ENCODE results near the gene GDI2. TPM values are rescaled to one million over a fixed set of nuclear protein-coding genes. Genes with fewer than 3 reads are reported as not detected.

Gene GDI2
- total RNA-seq, 6 experiments from 2014 or later: 248 to 267 (median 259) TPM

DNA sequence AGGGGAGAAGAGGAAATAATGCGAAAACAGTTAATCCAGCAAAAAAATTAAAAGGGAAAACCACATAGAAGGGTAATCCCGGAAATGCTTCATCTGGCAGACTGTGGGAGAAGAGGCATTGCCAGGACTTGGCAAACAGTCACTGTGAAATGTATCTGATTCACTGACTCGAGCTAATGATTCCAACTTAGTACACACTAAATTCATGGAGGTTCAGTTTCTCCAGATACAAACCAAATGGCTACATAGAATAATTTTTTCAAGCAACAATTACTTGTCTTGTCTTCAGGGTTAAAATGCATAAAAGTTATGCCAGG, 36.4 kb downstream of the GDI2 start:
- peak overlapping the region; percentile 53; the same call in 1 of the 2 replicates for H3K4me3 Mint-ChIP-seq
- peaks cover 5% of the 10 kb centered on the region; the same call in 1 of the 2 replicates for H3K27me3 Mint-ChIP-seq (ENCODE audit: insufficient read depth)
- H3K27ac Mint-ChIP-seq: peak overlapping the region; percentile 71
- H3K4me1 Mint-ChIP-seq (ENCODE audit: low read depth): peaks cover 44% of the 10 kb centered on the region
- H3K36me3 Mint-ChIP-seq (ENCODE audit: low read depth): peaks cover 41% of the 10 kb centered on the region
- peak; percentile 54 for DNase-seq
- no peaks in the 10 kb centered on the region for H3K9me3 Mint-ChIP-seq
- TF ChIP-seq, protein P1, sequence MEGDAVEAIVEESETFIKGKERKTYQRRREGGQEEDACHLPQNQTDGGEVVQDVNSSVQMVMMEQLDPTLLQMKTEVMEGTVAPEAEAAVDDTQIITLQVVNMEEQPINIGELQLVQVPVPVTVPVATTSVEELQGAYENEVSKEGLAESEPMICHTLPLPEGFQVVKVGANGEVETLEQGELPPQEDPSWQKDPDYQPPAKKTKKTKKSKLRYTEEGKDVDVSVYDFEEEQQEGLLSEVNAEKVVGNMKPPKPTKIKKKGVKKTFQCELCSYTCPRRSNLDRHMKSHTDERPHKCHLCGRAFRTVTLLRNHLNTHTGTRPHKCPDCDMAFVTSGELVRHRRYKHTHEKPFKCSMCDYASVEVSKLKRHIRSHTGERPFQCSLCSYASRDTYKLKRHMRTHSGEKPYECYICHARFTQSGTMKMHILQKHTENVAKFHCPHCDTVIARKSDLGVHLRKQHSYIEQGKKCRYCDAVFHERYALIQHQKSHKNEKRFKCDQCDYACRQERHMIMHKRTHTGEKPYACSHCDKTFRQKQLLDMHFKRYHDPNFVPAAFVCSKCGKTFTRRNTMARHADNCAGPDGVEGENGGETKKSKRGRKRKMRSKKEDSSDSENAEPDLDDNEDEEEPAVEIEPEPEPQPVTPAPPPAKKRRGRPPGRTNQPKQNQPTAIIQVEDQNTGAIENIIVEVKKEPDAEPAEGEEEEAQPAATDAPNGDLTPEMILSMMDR (IDR thresholded peaks at IDR 0.05): no peak

DNA sequence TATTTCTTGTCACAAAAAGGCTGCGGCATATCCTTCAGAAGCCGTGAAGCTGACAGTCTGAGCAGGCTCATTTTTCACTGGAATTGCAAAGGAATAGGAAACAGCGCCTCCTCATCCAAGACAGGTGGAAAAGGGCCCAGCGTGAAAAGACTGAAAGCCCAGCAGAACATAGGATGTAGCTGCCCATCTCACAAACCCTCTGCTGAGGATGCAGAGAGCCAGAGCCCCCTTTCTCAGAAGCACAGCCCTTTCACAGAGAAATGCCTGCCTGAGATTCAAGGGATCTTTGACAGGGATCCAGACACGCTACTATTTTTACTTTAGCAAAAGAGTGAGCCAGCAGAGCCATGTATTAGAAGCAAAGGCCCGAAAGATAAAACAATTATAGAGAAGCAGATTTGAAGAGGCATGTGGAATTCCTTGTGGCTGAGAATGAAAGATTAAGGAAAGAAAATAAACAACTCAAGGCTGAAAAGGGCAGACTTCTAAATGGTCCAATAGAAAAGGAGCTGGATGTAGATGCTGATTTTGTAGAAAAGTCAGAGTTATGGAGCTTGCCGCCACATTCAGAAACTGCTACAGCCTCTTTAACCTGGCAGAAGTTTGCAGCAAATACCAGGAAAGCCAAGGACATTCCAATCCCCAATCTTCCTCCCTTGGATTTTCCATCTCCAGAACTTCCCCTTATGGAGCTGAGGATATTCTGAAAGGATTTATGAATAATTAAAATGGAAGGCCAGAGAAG, 36.9 kb downstream of the GDI2 start:
- peak overlapping the region; percentile 71 for H3K27ac Mint-ChIP-seq
- no peak for DNase-seq
- peaks cover 5% of the 10 kb centered on the region; the same call in 1 of the 2 replicates for H3K27me3 Mint-ChIP-seq (ENCODE audit: insufficient read depth)
- peaks cover 44% of the 10 kb centered on the region for H3K4me1 Mint-ChIP-seq (ENCODE audit: low read depth)
- H3K4me3 Mint-ChIP-seq: peak overlapping the region; percentile 53; the same call in 1 of the 2 replicates
- no peaks in the 10 kb centered on the region for H3K9me3 Mint-ChIP-seq
- TF ChIP-seq, protein P1 (IDR thresholded peaks at IDR 0.05): no peak
- H3K36me3 Mint-ChIP-seq (ENCODE audit: low read depth): peaks cover 45% of the 10 kb centered on the region

GRCh38 chr10:5775685-5776084, 37.5 kb downstream of the GDI2 start:
- peak overlapping the region; percentile 16 for H3K27ac Mint-ChIP-seq
- DNase-seq: no peak
- H3K4me1 Mint-ChIP-seq (ENCODE audit: low read depth): peaks cover 44% of the 10 kb centered on the region
- peaks cover 40% of the 10 kb centered on the region for H3K36me3 Mint-ChIP-seq (ENCODE audit: low read depth)
- peaks cover 5% of the 10 kb centered on the region; the same call in 1 of the 2 replicates for H3K27me3 Mint-ChIP-seq (ENCODE audit: insufficient read depth)
- TF ChIP-seq, protein P1 (IDR thresholded peaks at IDR 0.05): no peak
- H3K9me3 Mint-ChIP-seq: no peaks in the 10 kb centered on the region
- no peak overlapping the region for H3K4me3 Mint-ChIP-seq

GRCh38 chr10:5774987-5775620, 38.1 kb downstream of the GDI2 start:
- H3K36me3 Mint-ChIP-seq (ENCODE audit: low read depth): peaks cover 39% of the 10 kb centered on the region
- DNase-seq: no peak
- peak overlapping the region; percentile 16 for H3K27ac Mint-ChIP-seq
- H3K4me3 Mint-ChIP-seq: no peak overlapping the region
- peaks cover 44% of the 10 kb centered on the region for H3K4me1 Mint-ChIP-seq (ENCODE audit: low read depth)
- no peaks in the 10 kb centered on the region for H3K9me3 Mint-ChIP-seq
- TF ChIP-seq, protein P1 (IDR thresholded peaks at IDR 0.05): no peak
- peaks cover 5% of the 10 kb centered on the region; the same call in 1 of the 2 replicates for H3K27me3 Mint-ChIP-seq (ENCODE audit: insufficient read depth)

GRCh38 chr10:5766189-5766588, 47.0 kb downstream of the GDI2 start:
- no peak overlapping the region for H3K4me3 Mint-ChIP-seq
- H3K36me3 Mint-ChIP-seq (ENCODE audit: low read depth): peaks cover 58% of the 10 kb centered on the region
- H3K27ac Mint-ChIP-seq: peak overlapping the region; percentile 40; the same call in 1 of the 2 replicates
- H3K9me3 Mint-ChIP-seq: no peaks in the 10 kb centered on the region
- TF ChIP-seq, protein P1 (IDR thresholded peaks at IDR 0.05): no peak
- no peaks in the 10 kb centered on the region for H3K4me1 Mint-ChIP-seq (ENCODE audit: low read depth)
- no peak for DNase-seq
- no peaks in the 10 kb centered on the region; the same call in 1 of the 2 replicates for H3K27me3 Mint-ChIP-seq (ENCODE audit: insufficient read depth)
